OCI-LY7 (cell line): Measurements from ENCODE around the gene DMRTC2. TPM values are rescaled to one million over a fixed set of nuclear protein-coding genes. Genes with fewer than 3 reads are reported as not detected.

Experiments used
- BruUV-seq: library from RNA; stranded (reverse); fragments of 400-500 nt; replicated peaks from 2 replicates; lab custom pipeline; 2021; lab: Mats Ljungman, UMichigan
- CTCF ChIA-PET: fragments of 300-600 bp; sonication (Branson Sonifier 250); formaldehyde crosslinking; loops from one replicate; lab custom pipeline; 2022; ENCODE audit warnings: antibody characterized with exemption; ENCODE audit not compliant: unreplicated experiment; lab: Charles Lee
- POLR2A ChIA-PET: fragments of 300-600 bp; sonication (Branson Sonifier 250); formaldehyde crosslinking; loops from one replicate; lab custom pipeline; 2022; ENCODE audit warnings: antibody characterized with exemption; lab: Charles Lee
- DNase-seq: peaks from one replicate; pipeline ENCODE4 v3.0.0-alpha.2; 2015; ENCODE audit warnings: low spot score
- H2AFZ ChIP-seq: fragments of 200-600 bp; sonication (generic), shearing (Covaris generic); 2 replicates; pipeline ENCODE4 v1.6.1; 2014; ENCODE audit warnings: mild to moderate bottlenecking, antibody characterized with exemption, low read length, moderate library complexity
- H3K27ac ChIP-seq: fragments of 200-600 bp; sonication (generic); 2 replicates; pipeline ENCODE4 v1.5.1; 2014; ENCODE audit warnings: mixed run types, low read depth, mild to moderate bottlenecking, moderate library complexity, low read length, inconsistent platforms; ENCODE audit not compliant: poor library complexity, severe bottlenecking
- H3K36me3 ChIP-seq: fragments of 200-600 bp; sonication (generic); 2 replicates; pipeline ENCODE4 v1.6.1; 2014; ENCODE audit warnings: mild to moderate bottlenecking, antibody characterized with exemption, low read length, moderate library complexity, mixed read lengths; ENCODE audit not compliant: insufficient read depth
- H3K4me1 ChIP-seq: fragments of 200-600 bp; sonication (generic); 2 replicates; pipeline ENCODE4 v1.5.1; 2014; ENCODE audit warnings: mild to moderate bottlenecking, low read length; ENCODE audit not compliant: insufficient read depth, poor library complexity, severe bottlenecking
- H3K4me2 ChIP-seq: fragments of 200-600 bp; sonication (generic); 2 replicates; pipeline ENCODE4 v1.6.1; 2014; ENCODE audit warnings: mild to moderate bottlenecking, low read length
- H3K4me3 ChIP-seq: fragments of 200-600 bp; sonication (generic); 2 replicates; pipeline ENCODE4 v1.5.1; 2014; ENCODE audit warnings: mild to moderate bottlenecking, low read depth, low read length; ENCODE audit not compliant: poor library complexity, severe bottlenecking
- H3K79me2 ChIP-seq: fragments of 200-600 bp; sonication (generic); 2 replicates; pipeline ENCODE4 v1.6.1; 2016; ENCODE audit warnings: low read depth, mild to moderate bottlenecking, low read length, moderate library complexity, mixed read lengths; ENCODE audit not compliant: insufficient read depth
- H3K9me2 ChIP-seq: fragments of 200-600 bp; sonication (generic); 2 replicates; pipeline ENCODE4 v1.6.1; 2016; ENCODE audit warnings: mild to moderate bottlenecking, low read length, mixed read lengths; ENCODE audit not compliant: insufficient read depth
- H3K9me3 ChIP-seq: fragments of 200-600 bp; sonication (generic); 2 replicates; pipeline ENCODE4 v1.6.1; 2014; ENCODE audit warnings: mild to moderate bottlenecking, mixed run types, low read length, mixed read lengths
- H4K20me1 ChIP-seq: fragments of 200-600 bp; sonication (generic); 2 replicates; pipeline ENCODE4 v1.6.1; 2014; ENCODE audit warnings: mild to moderate bottlenecking, antibody characterized with exemption, low read length, moderate library complexity, mixed read lengths; ENCODE audit not compliant: insufficient read depth
- CTCF ChIP-seq: fragments of 200-600 bp; sonication (generic); conservative IDR thresholded peaks from 2 replicates; pipeline ENCODE4 v1.5.1; 2014; ENCODE audit warnings: mild to moderate bottlenecking, antibody characterized with exemption, low read length, moderate library complexity, mixed read lengths
- EZH2phosphoT487 ChIP-seq: fragments of 200-600 bp; sonication (generic); IDR thresholded peaks from 2 replicates; pipeline ENCODE4 v1.6.1; 2018; ENCODE audit warnings: low read depth, borderline replicate concordance, mild to moderate bottlenecking, mixed run types, antibody characterized with exemption, low read length, moderate library complexity, mixed read lengths
- intact Hi-C: fragments of 100-400 bp; cut with micrococcal nuclease; formaldehyde crosslinking; loops from one replicate; pipeline ENCODE4 v1.10.0; 2022; ENCODE audit not compliant: unreplicated experiment
- total RNA-seq, 2 experiments: library from RNA; depleted of rRNA in 1 of 2; stranded (reverse); fragments of >200 nt in 1 of 2; shearing (Covaris generic) in 1 of 2; gene quantifications; 2 replicates each; pipeline ENCODE4 v1.2.3, GENCODE V29; 2014 to 2022

DMRTC2 gene
- total RNA-seq, 2 experiments from 2014 or later: not detected

- POLR2A ChIA-PET: interaction anchor here (0.9 to 1.6 kb wide), 2 partner anchors 9 to 74 kb away, joined by 3 to 5 read pairs; no protein-coding TSS in a partner anchor
- no peak for DNase-seq
- H3K9me2 ChIP-seq: no peaks in the 10 kb centered on the region
- H2AFZ ChIP-seq: no peak overlapping the region
- H3K4me1 ChIP-seq: peaks cover 97% of the 10 kb centered on the region
- H3K27ac ChIP-seq: peak overlapping the region; percentile 100
- H3K4me2 ChIP-seq: peak overlapping the region; percentile 69
- peak overlapping the region; percentile 54 for H3K4me3 ChIP-seq
- peaks cover 97% of the 10 kb centered on the region for H3K36me3 ChIP-seq
- no peaks in the 10 kb centered on the region for H3K9me3 ChIP-seq
- H3K79me2 ChIP-seq: peaks cover 51% of the 10 kb centered on the region
- no TSS peak for BruUV-seq
- TF ChIP-seq EZH2phosphoT487: no peak
- TF ChIP-seq CTCF: no peak
- intact Hi-C loops: loop anchor here (10.0 kb wide), 1 partner anchor 416 kb away; no protein-coding TSS in a partner anchor
- CTCF ChIA-PET: interaction anchor here (0.9 kb wide), 1 partner anchor 9 kb away, joined by 6 read pairs; no protein-coding TSS in a partner anchor
- H4K20me1 ChIP-seq: peaks cover 29% of the 10 kb centered on the region
These were observed 23.5 kb downstream of the DMRTC2 start for GRCh38 chr19:41868120-41868988.

DNA sequence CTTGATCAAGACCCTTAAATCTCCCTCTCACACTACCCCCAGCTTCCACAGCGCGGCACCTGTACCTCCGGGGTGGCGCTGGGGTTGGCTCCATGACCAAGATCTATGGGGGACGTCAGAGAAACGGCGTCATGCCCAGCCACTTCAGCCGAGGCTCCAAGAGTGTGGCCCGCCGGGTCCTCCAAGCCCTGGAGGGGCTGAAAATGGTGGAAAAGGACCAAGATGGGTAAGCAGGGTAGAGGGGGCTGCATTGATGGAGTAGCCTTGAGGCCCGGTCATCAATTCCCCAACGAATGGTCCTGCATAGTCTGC lies 24.1 kb downstream of the DMRTC2 start:
- H3K36me3 ChIP-seq: peaks cover 92% of the 10 kb centered on the region
- H2AFZ ChIP-seq: no peak overlapping the region
- TF ChIP-seq EZH2phosphoT487 (no peak), CTCF (no peak)
- H3K27ac ChIP-seq: peak overlapping the region; percentile 100
- H3K4me2 ChIP-seq: peak overlapping the region; percentile 69
- peaks cover 45% of the 10 kb centered on the region for H3K79me2 ChIP-seq
- BruUV-seq: no TSS peak
- H3K9me2 ChIP-seq: no peaks in the 10 kb centered on the region
- intact Hi-C loops: loop anchor here (10.0 kb wide), 1 partner anchor 416 kb away; no protein-coding TSS in a partner anchor
- H3K9me3 ChIP-seq: no peaks in the 10 kb centered on the region
- DNase-seq: no peak
- ChIA-PET CTCF (no interaction called here), POLR2A (interaction anchor here (0.9 to 1.6 kb wide), 2 partner anchors 10 to 74 kb away, joined by 3 to 5 read pairs; no protein-coding TSS in a partner anchor)
- H4K20me1 ChIP-seq: peaks cover 26% of the 10 kb centered on the region
- H3K4me1 ChIP-seq: peaks cover 97% of the 10 kb centered on the region
- peak overlapping the region; percentile 54 for H3K4me3 ChIP-seq
